GM19043 (cell line): ENCODE results near the gene APMAP.
"Not testable (repeated sequence)": the region's sequence is repeated elsewhere in the genome, so short reads cannot be mapped to it uniquely, and the experiment has no call there.

Source experiments
- ATAC-seq: cut with Tn5 transposase; IDR thresholded peaks from one replicate; pipeline ENCODE4 v1.9.1; 2021; ENCODE audit warnings: low read depth; ENCODE audit not compliant: unreplicated experiment

The APMAP gene

GRCh38 chr20:24956001-24956841, 36.3 kb downstream of the APMAP start:
- ATAC-seq, result no peak

- peak; percentile 83 for ATAC-seq
These were observed 37.5 kb downstream of the APMAP start for GRCh38 chr20:24955045-24955444.

- ATAC-seq, result no peak
These were observed 38.0 kb downstream of the APMAP start for GRCh38 chr20:24954566-24954965.

DNA sequence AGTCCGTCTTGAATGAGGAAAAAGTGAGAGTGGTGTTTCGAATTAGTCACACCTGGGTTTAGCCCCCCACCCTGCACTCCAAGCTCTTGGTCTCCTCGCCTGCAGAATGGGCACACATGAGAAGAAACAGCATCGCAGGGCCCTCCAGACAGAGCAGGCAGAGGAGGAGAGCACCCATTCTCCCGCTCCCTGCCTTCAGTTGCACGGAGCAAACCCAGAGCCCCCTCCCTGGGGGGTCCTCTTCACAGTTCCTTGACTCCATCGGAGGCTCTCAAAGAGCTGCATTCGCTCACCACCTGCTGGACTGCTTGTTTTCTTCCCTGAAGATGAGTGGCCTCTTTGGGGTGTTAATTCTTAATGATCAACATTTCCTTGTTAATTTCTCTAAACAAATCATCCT, 38.4 kb downstream of the APMAP start:
- no peak for ATAC-seq

DNA sequence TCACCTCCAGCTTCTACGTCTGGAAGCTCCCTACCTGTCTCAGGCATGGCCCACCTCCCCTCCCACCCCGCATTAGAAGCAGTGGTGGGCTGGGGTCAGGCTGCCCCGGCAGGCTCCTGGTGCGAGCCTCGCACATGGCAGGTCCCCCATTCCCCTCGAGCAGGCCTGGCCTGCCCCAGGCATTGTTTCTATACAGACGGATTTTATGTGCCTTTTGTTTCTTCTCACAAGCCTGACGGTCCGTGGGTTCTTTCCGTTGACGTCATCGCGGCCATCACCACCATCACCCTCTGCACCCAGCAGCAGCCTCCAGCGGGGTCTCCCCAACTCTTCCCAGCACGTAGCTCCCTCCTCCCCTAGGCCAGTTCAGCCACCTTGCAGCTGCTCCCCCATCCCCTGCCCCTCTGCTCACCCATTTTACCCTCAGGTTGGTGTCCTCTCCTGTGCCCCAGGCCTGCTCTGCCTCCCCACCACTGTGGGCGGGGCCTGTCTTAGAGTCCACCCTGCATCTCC, 38.9 kb downstream of the APMAP start:
- ATAC-seq, result no peak

DNA sequence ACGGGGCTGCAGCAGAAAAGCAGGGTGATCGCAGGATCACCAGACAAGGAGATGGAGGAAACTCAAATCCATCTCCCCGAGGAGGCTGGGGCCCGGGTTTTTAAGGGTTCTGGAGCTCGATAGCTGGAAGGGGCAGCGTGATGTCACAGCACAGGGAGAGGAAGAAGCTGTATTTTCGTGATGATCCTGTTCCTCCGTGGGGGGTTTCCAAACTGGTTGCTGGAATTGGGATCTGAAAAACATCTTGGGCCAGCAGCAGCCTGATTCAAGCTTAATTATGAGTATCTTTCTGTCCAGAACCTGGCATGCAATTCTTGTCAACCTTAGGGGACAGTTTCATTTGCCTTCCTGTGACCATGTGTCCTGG, 39.4 kb downstream of the APMAP start:
- no peak for ATAC-seq

- no peak for ATAC-seq
These were observed 40.0 kb downstream of the APMAP start for GRCh38 chr20:24952376-24953208.

GRCh38 chr20:24951536-24952083, 40.9 kb downstream of the APMAP start:
- ATAC-seq, result no peak

GRCh38 chr20:24950836-24951525, 41.6 kb downstream of the APMAP start:
- ATAC-seq, result no peak

DNA sequence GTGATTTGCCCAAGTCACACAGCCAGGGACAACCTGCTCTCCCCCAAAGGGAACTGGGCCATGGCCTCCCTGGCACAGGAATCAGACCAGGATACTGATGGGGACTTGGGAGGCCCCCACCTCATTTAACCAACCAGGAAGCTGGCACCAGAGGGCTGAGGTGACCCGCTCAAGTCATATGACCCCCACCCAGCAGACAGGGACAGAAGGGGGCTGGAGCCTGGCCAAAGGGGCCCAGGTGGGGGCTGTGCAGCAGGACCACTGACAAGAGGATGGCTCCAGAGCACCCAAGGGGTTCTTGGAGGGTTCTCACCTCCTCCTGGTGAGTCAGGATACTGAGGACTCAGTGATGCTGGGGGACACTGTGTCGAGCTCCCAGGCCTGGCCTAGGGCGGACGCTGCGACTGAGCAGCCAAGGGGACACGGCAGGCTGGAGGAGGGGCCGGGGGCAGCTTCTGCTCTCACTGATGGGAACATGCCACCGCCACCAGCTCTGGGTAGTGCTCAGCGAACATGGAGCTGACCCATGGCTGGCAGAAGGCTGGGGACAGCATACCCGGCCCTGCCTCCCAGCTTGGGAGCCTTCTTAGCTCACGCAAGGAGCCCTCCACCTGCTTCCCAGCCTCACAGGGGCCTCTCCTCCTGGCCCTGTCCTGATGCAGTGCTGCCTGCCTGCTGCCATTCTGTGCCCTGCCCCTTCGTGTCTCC, 42.3 kb downstream of the APMAP start:
- no peak for ATAC-seq

DNA sequence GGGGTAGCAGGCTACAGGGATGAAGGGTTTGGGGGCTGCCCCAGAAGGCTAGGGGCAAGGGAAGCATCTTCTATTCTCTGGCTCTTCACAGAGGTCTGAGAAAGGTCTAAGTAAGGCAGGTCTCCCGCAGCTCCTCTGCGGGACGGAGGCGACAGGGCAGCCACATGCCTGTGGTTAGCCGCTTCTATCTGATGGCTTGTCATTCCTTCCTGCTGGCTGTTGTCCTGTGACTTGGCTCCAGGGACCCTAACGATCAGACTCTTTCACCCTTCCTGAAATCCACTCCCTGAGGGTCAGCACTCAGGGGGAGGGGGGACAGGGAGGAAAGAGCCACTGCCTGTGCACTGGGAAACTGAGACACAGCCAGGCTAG, 42.8 kb downstream of the APMAP start:
- ATAC-seq, result no peak

DNA sequence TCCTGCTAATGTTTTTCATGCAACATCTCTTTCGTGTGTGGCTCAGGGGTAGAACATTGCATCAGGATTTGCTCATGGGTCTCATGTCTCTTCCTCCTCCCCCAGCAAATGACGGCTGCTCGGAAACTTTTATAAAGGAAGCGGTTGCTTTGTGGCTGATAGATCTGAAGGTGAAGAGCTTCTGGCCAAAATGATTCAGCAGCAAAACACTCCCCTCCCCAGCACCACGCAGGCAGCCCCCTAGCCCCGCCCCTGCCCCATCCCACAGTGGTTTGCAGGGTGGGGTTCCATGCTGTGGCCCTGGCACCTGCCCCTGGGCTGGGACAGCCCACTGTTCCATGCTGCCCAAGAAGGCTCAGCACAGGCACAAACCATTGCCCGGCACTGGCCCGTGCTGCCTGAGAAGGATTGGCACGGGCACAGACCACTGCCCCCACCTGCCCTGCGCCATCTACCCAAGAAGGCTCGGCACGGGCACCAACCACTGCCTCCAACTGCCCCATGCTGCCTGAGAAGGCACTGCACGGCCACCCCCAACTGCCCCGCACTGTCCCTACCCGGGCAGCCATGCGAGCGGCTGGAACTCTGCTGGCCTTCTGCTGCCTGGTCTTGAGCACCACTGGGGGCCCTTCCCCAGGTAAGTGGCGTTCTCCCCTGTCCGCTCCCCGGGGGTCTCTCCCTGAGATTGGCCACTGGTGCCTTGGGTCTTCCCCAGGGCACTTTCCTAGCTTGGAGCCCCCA, 43.4 kb downstream of the APMAP start, which contains the start of gene CST7:
CST7 (plus strand) TSS at position 331 of the 741 bp plus-strand sequence; CDS start at position 568, 237 bp downstream.
- peak; percentile 65 for ATAC-seq

DNA sequence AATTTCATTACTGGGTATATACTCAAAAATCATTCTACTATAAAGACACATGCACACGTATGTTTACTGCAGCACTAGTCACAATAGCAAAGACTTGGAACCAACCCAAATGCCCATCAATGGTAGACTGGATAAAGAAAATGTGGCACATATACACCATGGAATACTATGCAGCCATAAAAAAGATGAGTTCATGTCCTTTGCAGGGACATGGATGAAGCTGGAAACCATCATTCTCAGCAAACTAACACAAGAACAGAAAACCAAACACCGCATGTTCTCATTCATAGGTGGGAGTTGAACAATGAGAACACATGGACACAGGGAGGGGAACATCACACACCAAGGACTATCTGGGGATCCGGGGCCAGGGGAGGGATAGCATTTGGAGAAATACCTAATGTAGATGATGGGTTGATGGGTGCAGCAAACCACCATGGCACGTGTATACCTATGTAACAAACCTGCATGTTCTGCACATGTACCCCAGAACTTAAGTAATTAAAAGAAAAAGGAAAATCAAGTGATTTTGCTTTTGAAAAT, 44.1 kb downstream of the APMAP start:
- ATAC-seq, result not testable (repeated sequence)

DNA sequence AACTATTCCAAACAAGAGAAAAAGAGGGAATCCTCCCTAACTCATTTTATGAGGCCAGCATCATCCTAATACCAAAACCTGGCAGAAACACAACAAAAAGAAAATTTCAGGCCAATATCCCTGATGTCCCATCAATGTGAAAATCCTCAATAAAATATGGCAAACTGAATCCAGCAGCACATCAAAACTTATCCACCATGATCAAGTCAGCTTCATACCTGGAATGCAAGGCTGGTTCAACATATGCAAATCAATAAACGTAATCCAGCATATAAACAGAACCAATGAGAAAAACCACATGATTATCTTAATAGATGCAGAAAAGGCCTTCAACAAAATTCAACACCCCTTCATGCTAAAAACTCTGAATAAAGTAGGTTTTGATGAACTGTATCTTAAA, 46.2 kb downstream of the APMAP start:
- not testable (repeated sequence) for ATAC-seq

DNA sequence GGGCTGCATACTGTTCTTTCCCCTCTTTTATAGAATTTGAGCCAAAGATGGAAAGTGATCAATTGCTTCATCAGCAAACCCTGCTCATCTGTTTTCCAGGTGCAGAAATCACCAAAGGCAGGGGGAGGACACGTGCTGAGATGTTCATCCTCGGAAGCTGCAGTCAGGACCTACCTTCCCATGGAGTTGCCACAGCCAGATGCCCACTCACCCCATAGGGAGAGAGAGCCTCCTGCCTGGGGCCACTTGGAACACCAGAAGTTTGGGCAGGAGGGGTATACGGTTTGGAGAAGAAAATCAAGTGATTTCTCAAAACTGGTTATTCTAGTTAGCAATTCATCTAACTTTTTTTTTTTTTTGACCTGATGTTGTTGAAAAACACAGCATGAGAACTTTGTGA, 48.8 kb downstream of the APMAP start:
- no peak for ATAC-seq

- no peak for ATAC-seq
These were observed 49.4 kb downstream of the APMAP start for GRCh38 chr20:24943196-24943595.

DNA sequence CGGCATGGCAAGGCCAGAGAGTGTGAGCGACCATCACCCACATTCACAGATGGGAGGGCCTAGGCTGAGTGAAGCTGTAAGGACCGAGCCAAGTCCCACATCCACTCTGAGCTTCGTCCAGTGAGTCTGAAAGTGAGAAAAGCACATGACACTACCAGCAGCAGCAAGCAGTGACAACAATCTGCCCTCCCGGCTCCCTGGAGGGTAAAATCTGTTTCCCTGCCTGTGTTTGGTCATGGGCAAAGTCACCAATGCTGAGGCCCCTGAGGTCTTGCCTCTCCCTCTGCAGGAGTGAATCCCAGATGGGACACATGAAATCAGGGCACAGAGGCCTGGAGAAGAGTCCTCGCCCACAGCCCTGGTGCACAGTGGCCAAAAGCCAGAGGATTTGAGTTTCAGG, 49.9 kb downstream of the APMAP start:
- no peak for ATAC-seq

- ATAC-seq, result no peak
These were observed 53.5 kb downstream of the APMAP start for GRCh38 chr20:24939036-24939435.

- no peak for ATAC-seq
These were observed 54.1 kb downstream of the APMAP start for GRCh38 chr20:24938498-24938897.
